ENCODE measurements around the gene SLC17A9.
A peak's percentile ranks its signal among the peaks of the same experiment; 100 is the strongest.
"Not testable (repeated sequence)": the region's sequence is repeated elsewhere in the genome, so short reads cannot be mapped to it uniquely, and the experiment has no call there.

Gene SLC17A9

GRCh38 chr20:62955519-62956386 is 3.2 kb downstream of the SLC17A9 start:
- no peaks in the 10 kb centered on the region for H3K27me3 ChIP-seq (ENCODE audit: control insufficient read depth in 2 of 2, insufficient read depth in 2 of 2, low read length in 2 of 2)
- H3K9me3 ChIP-seq (ENCODE audit: control insufficient read depth in 2 of 2, low read length in 2 of 2): no peaks in the 10 kb centered on the region
- H3K4me1 ChIP-seq (ENCODE audit: control insufficient read depth in 2 of 2, insufficient read depth in 2 of 2, low read length in 2 of 2): peaks cover 30 to 31% of the 10 kb centered on the region in 2 donors
- peak overlapping the region; percentile 16 to 58 for H3K27ac ChIP-seq (ENCODE audit: low read depth in 2 of 2, low read length in 2 of 2)
- H3K36me3 ChIP-seq (ENCODE audit: control insufficient read depth in 2 of 2, insufficient read depth in 2 of 2, low read length in 2 of 2): peaks cover 8 to 20% of the 10 kb centered on the region in 2 donors
- H3K9ac ChIP-seq (ENCODE audit: low read depth in 1 of 2, low read length in 2 of 2): peak overlapping the region in 1 of 2 donors; percentile 25
- H3K4me3 ChIP-seq (ENCODE audit: low read length in 2 of 2): no peak overlapping the region

DNA sequence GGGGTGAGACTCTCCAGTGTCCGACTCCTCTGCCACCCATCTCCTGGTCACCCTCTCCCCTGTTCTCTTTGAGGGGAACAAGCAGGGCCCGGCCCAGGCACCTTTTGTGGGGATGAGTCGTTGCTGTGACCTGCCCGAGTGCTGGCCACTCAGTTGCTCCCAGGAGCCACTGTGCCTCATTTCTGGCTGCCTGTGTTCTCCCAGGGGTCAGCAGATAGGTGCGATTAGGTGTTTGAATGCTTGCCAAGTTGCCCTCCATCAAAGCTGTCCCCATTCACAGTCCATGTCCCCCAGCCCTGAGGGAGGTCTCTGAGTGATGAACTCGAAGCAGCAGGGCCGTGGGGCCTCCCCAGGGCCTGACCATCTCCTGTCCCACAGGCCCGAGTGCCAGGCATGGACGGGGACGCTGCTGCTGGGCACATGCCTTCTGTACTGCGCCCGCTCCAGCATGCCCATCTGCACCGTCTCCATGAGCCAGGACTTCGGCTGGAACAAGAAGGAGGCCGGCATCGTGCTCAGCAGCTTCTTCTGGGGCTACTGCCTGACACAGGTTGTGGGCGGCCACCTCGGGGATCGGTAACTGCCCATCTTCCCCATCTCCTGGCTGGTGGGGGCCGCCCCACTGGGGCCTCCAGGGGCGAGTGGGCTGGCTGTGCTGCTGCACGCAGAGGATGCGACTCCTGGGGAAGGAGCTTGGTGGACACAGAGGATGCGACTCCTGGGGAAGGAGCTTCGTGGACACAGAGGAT is 4.1 kb downstream of the SLC17A9 start:
- Histone ChIP-seq H3K4me1 (ENCODE audit: control insufficient read depth in 2 of 2, insufficient read depth in 2 of 2, low read length in 2 of 2) (peaks cover 30 to 31% of the 10 kb centered on the region in 2 donors), H3K27ac (ENCODE audit: low read depth in 2 of 2, low read length in 2 of 2) (no peak overlapping the region), H3K4me3 (ENCODE audit: low read length in 2 of 2) (no peak overlapping the region), H3K27me3 (ENCODE audit: control insufficient read depth in 2 of 2, insufficient read depth in 2 of 2, low read length in 2 of 2) (no peaks in the 10 kb centered on the region), H3K9ac (ENCODE audit: low read depth in 1 of 2, low read length in 2 of 2) (no peak overlapping the region), H3K36me3 (ENCODE audit: control insufficient read depth in 2 of 2, insufficient read depth in 2 of 2, low read length in 2 of 2) (peaks cover 8 to 20% of the 10 kb centered on the region in 2 donors), H3K9me3 (ENCODE audit: control insufficient read depth in 2 of 2, low read length in 2 of 2) (no peaks in the 10 kb centered on the region)

- Histone ChIP-seq H3K9ac (ENCODE audit: low read depth in 1 of 2, low read length in 2 of 2) (no peak overlapping the region), H3K9me3 (ENCODE audit: control insufficient read depth in 2 of 2, low read length in 2 of 2) (no peaks in the 10 kb centered on the region), H3K4me3 (ENCODE audit: low read length in 2 of 2) (no peak overlapping the region), H3K36me3 (ENCODE audit: control insufficient read depth in 2 of 2, insufficient read depth in 2 of 2, low read length in 2 of 2) (peaks cover 8 to 20% of the 10 kb centered on the region in 2 donors), H3K4me1 (ENCODE audit: control insufficient read depth in 2 of 2, insufficient read depth in 2 of 2, low read length in 2 of 2) (peaks cover 27 to 29% of the 10 kb centered on the region in 2 donors), H3K27me3 (ENCODE audit: control insufficient read depth in 2 of 2, insufficient read depth in 2 of 2, low read length in 2 of 2) (no peaks in the 10 kb centered on the region), H3K27ac (ENCODE audit: low read depth in 2 of 2, low read length in 2 of 2) (no peak overlapping the region)
These were observed 4.9 kb downstream of the SLC17A9 start for GRCh38 chr20:62957136-62958117.

- Histone ChIP-seq H3K36me3 (ENCODE audit: control insufficient read depth in 2 of 2, insufficient read depth in 2 of 2, low read length in 2 of 2) (peaks cover 11 to 25% of the 10 kb centered on the region in 2 donors), H3K9me3 (ENCODE audit: control insufficient read depth in 2 of 2, low read length in 2 of 2) (no peaks in the 10 kb centered on the region), H3K27me3 (ENCODE audit: control insufficient read depth in 2 of 2, insufficient read depth in 2 of 2, low read length in 2 of 2) (no peaks in the 10 kb centered on the region), H3K4me3 (ENCODE audit: low read length in 2 of 2) (no peak overlapping the region), H3K27ac (ENCODE audit: low read depth in 2 of 2, low read length in 2 of 2) (no peak overlapping the region), H3K4me1 (ENCODE audit: control insufficient read depth in 2 of 2, insufficient read depth in 2 of 2, low read length in 2 of 2) (peaks cover 20 to 21% of the 10 kb centered on the region in 2 donors), H3K9ac (ENCODE audit: low read depth in 1 of 2, low read length in 2 of 2) (no peak overlapping the region)
These were observed 6.0 kb downstream of the SLC17A9 start for GRCh38 chr20:62958388-62959100.

DNA sequence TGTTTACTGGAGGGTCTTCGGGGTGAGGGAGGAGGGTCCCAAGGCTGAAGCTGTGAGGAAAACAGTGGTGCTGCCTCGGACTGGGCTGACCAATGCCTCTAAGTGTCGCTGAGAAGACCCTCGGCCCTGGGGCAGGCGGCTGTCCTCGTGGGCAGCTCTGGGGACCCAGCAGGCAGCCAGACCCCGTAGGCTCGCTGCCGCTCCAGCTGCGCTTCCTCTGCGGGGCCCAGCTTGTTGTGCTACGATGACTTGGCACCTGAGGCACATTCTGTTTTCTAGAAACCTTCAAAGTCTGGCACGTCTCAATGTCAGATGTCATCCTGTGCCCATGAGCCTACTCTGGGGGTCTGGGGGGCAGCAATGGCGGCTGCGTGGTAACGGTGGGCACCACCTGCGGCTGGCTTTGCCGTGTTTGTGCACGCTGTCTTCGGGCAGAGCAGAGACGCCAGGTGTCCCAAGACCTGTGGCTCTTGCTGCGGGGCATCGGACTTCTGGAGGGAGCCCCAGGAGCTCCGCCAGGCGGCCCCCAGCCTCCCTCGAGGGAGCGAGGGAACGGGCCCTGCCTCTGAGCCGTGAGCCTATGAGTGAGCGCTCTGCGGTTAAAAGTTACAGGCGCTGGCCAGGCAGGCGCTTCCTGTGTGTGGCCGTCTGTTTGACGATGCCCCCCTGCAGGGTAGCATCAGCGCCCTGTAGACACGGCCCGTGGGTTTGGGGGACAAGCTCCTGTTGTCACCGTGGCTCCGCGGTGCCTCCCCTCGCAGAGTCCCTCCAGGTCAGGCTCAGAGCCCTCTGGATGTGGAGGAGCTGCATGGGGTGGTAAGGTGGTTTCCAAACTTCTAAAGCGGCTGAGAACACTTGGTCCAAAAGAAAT is 6.8 kb downstream of the SLC17A9 start:
- H3K4me1 ChIP-seq (ENCODE audit: control insufficient read depth in 2 of 2, insufficient read depth in 2 of 2, low read length in 2 of 2): peaks cover 15 to 16% of the 10 kb centered on the region in 2 donors
- H3K36me3 ChIP-seq (ENCODE audit: control insufficient read depth in 2 of 2, insufficient read depth in 2 of 2, low read length in 2 of 2): peaks cover 13 to 25% of the 10 kb centered on the region in 2 donors
- H3K4me3 ChIP-seq (ENCODE audit: low read length in 2 of 2): no peak overlapping the region

DNA sequence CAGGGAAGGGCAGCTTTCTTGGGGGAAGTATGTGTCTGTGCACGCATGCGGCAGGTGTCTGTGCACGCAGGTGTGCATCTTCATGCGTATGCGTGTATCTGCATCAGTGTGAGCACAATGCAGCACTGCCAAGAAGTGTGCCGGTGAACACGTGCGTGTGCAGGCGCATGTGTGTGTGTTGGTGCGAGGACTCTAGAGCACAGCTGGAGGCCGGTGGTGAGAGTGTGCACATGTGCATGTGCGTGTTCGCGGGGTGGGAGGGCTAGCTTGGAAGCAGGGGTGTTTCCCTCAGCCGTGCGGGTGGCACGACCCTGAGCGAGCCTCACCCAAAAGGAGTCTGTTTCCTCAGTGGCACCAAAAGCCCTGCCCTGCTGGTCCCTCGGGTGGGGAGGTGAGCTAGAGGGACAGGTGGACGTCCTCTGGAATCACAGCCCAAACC is 7.5 kb downstream of the SLC17A9 start:
- Histone ChIP-seq H3K4me3 (ENCODE audit: low read length in 2 of 2) (no peak overlapping the region), H3K36me3 (ENCODE audit: control insufficient read depth in 2 of 2, insufficient read depth in 2 of 2, low read length in 2 of 2) (peaks cover 15 to 29% of the 10 kb centered on the region in 2 donors)

More for the DNA sequence above, 6.8 kb downstream of the SLC17A9 start:
- H3K9ac ChIP-seq (ENCODE audit: low read depth in 1 of 2, low read length in 2 of 2): no peak overlapping the region
- H3K9me3 ChIP-seq (ENCODE audit: control insufficient read depth in 2 of 2, low read length in 2 of 2): no peaks in the 10 kb centered on the region
- H3K27me3 ChIP-seq (ENCODE audit: control insufficient read depth in 2 of 2, insufficient read depth in 2 of 2, low read length in 2 of 2): no peaks in the 10 kb centered on the region
- H3K27ac ChIP-seq (ENCODE audit: low read depth in 2 of 2, low read length in 2 of 2): no peak overlapping the region

DNA sequence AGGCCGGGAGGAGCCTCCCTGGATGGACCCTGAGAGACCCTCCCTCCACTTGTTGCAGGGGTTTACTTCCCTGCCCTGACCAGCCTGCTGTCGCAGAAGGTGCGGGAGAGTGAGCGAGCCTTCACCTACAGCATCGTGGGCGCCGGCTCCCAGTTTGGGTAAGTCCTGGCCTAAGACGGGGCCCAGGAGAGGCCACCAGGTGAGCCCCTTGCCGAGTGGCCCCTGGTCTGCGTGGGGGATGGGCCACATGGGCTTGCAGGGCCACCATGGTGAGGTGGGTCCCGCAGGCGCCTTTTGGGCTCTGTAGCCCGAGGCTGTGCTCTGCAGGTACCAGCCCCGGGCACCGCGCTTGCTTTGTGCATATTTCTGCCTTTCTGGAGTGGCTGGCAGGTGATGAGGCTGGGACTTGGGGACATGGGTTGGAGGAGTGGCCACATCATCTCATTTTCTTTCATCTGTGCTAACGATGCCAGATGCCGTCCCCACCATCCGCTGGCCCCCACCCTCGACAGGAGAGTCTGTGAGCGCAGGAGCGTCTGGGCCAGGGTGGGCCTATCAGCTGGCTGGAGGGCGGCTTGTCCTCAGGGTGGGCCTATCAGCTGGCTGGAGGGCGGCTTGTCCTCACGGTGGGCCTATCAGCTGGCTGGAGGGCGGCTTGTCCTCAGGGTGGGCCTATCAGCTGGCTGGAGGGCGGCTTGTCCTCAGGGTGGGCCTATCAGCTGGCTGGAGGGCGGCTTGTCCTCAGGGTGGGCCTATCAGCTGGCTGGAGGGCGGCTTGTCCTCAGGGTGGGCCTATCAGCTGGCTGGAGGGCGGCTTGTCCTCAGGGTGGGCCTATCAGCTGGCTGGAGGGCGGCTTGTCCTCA is 8.2 kb downstream of the SLC17A9 start:
- not testable (repeated sequence) for H3K4me3 ChIP-seq (ENCODE audit: low read length in 2 of 2); H3K9me3 ChIP-seq (ENCODE audit: control insufficient read depth in 2 of 2, low read length in 2 of 2); H3K27ac ChIP-seq (ENCODE audit: low read depth in 2 of 2, low read length in 2 of 2)

More for the DNA sequence above, 7.5 kb downstream of the SLC17A9 start:
- H3K9me3 ChIP-seq (ENCODE audit: control insufficient read depth in 2 of 2, low read length in 2 of 2): no peaks in the 10 kb centered on the region
- H3K27me3 ChIP-seq (ENCODE audit: control insufficient read depth in 2 of 2, insufficient read depth in 2 of 2, low read length in 2 of 2): no peaks in the 10 kb centered on the region
- H3K4me1 ChIP-seq (ENCODE audit: control insufficient read depth in 2 of 2, insufficient read depth in 2 of 2, low read length in 2 of 2): peaks cover 9% of the 10 kb centered on the region in 2 donors
- no peak overlapping the region for H3K9ac ChIP-seq (ENCODE audit: low read depth in 1 of 2, low read length in 2 of 2)
- no peak overlapping the region for H3K27ac ChIP-seq (ENCODE audit: low read depth in 2 of 2, low read length in 2 of 2)

DNA sequence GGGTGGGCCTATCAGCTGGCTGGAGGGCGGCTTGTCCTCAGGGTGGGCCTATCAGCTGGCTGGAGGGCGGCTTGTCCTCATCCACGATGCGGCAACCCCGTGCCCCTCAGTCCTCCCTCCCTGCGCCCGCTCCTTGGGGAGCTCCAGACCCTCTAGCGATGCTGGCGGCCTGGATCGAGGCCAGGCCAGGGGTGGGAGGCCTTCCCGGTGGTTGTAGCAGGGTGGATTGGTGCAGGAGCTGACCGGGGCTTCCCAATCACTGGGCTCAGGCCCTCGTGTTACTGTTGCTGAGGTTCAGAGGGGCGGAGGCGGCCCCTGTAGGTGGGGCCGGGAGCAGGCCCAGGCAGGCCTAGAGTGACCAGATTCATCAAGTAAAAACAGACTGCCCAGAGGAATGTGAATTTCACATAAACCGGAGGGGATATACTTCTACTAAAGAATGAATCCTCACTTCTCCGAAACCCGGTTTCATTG is 8.8 kb downstream of the SLC17A9 start:
- H3K36me3 ChIP-seq (ENCODE audit: control insufficient read depth in 2 of 2, insufficient read depth in 2 of 2, low read length in 2 of 2): peaks cover 15 to 29% of the 10 kb centered on the region in 2 donors
- H3K27me3 ChIP-seq (ENCODE audit: control insufficient read depth in 2 of 2, insufficient read depth in 2 of 2, low read length in 2 of 2): no peaks in the 10 kb centered on the region
- H3K4me3 ChIP-seq (ENCODE audit: low read length in 2 of 2): no peak overlapping the region

More for the DNA sequence above, 8.2 kb downstream of the SLC17A9 start:
- H3K4me1 ChIP-seq (ENCODE audit: control insufficient read depth in 2 of 2, insufficient read depth in 2 of 2, low read length in 2 of 2); H3K9ac ChIP-seq (ENCODE audit: low read depth in 1 of 2, low read length in 2 of 2); H3K27me3 ChIP-seq (ENCODE audit: control insufficient read depth in 2 of 2, insufficient read depth in 2 of 2, low read length in 2 of 2): not testable (repeated sequence)
- peaks cover 15 to 29% of the 10 kb centered on the region in 2 donors for H3K36me3 ChIP-seq (ENCODE audit: control insufficient read depth in 2 of 2, insufficient read depth in 2 of 2, low read length in 2 of 2)

More for the DNA sequence above, 8.8 kb downstream of the SLC17A9 start:
- H3K9ac ChIP-seq (ENCODE audit: low read depth in 1 of 2, low read length in 2 of 2): no peak overlapping the region
- H3K27ac ChIP-seq (ENCODE audit: low read depth in 2 of 2, low read length in 2 of 2): no peak overlapping the region
- H3K4me1 ChIP-seq (ENCODE audit: control insufficient read depth in 2 of 2, insufficient read depth in 2 of 2, low read length in 2 of 2): no peaks in the 10 kb centered on the region
- H3K9me3 ChIP-seq (ENCODE audit: control insufficient read depth in 2 of 2, low read length in 2 of 2): no peaks in the 10 kb centered on the region
